Embryonic facial prominence (tissue), 1 donor: ENCODE measurements around the gene DSG1.
"Not testable (repeated sequence)": the region's sequence is repeated elsewhere in the genome, so short reads cannot be mapped to it uniquely, and the experiment has no call there.

Experiments used
- DNase-seq: peaks from one replicate; pipeline ENCODE4 v3.0.0-alpha.2; 2016; ENCODE audit errors: extremely low spot score

Gene DSG1

GRCh38 chr18:31317860-31318259 lies at the start of gene DSG1:
TSS of gene DSG1 (plus strand) at chr18:31318160. CDS start at chr18:31318301, 141 bp downstream.
- no peak for DNase-seq

- no peak for DNase-seq
Measured at GRCh38 chr18:31268985-31269406, 49.0 kb upstream of the DSG1 start.

GRCh38 chr18:31269566-31269965 lies 48.4 kb upstream of the DSG1 start:
- DNase-seq, result no peak

GRCh38 chr18:31270578-31270977 lies 47.4 kb upstream of the DSG1 start:
- DNase-seq, result no peak

GRCh38 chr18:31273812-31274527 lies 44.0 kb upstream of the DSG1 start:
- DNase-seq, result no peak

GRCh38 chr18:31274931-31275330 lies 43.0 kb upstream of the DSG1 start:
- DNase-seq, result no peak

- no peak for DNase-seq
Measured at GRCh38 chr18:31275722-31276463, 42.1 kb upstream of the DSG1 start.

- DNase-seq, result no peak
Measured at GRCh38 chr18:31278609-31279071, 39.3 kb upstream of the DSG1 start.

GRCh38 chr18:31280502-31280901 lies 37.5 kb upstream of the DSG1 start:
- no peak for DNase-seq

- no peak for DNase-seq
Measured at GRCh38 chr18:31281437-31281836, 36.5 kb upstream of the DSG1 start.

GRCh38 chr18:31289446-31289845 lies 28.5 kb upstream of the DSG1 start:
- DNase-seq, result not testable (repeated sequence)

- DNase-seq, result no peak
Measured at GRCh38 chr18:31291688-31292087, 26.3 kb upstream of the DSG1 start.

- no peak for DNase-seq
Measured at GRCh38 chr18:31294199-31294747, 23.7 kb upstream of the DSG1 start.

- DNase-seq, result no peak
Measured at GRCh38 chr18:31297248-31297647, 20.7 kb upstream of the DSG1 start.

GRCh38 chr18:31301201-31301655 lies 16.7 kb upstream of the DSG1 start:
- no peak for DNase-seq

GRCh38 chr18:31302991-31303390 lies 15.0 kb upstream of the DSG1 start:
- no peak for DNase-seq

- DNase-seq, result no peak
Measured at GRCh38 chr18:31303771-31304170, 14.2 kb upstream of the DSG1 start.

GRCh38 chr18:31309115-31309514 lies 8.8 kb upstream of the DSG1 start:
- no peak for DNase-seq

GRCh38 chr18:31316974-31317373 lies 986 bp upstream of the DSG1 start:
- DNase-seq, result no peak

- DNase-seq, result no peak
Measured at GRCh38 chr18:31321719-31322118, 3.8 kb downstream of the DSG1 start.

- DNase-seq, result no peak
Measured at GRCh38 chr18:31325051-31325450, 7.1 kb downstream of the DSG1 start.

GRCh38 chr18:31329787-31330438 lies 12.0 kb downstream of the DSG1 start:
- DNase-seq, result no peak
